Measurements from ENCODE around the gene SIDT2. TPM values are rescaled to one million over a fixed set of nuclear protein-coding genes. Genes with fewer than 3 reads are reported as not detected.
A peak's percentile ranks its signal among the peaks of the same experiment; 100 is the strongest.

SIDT2 gene
- total RNA-seq, 4 donors from 2014 or later = 31.8 to 54.5 (median 42.3) TPM

GRCh38 chr11:117143390-117143789 lies 35.2 kb upstream of the SIDT2 start:
- Histone ChIP-seq H3K27ac (peak overlapping the region; percentile 79 to 88 (median 86)), H3K36me3 (no peaks in the 10 kb centered on the region), H3K27me3 (no peaks in the 10 kb centered on the region), H3K4me1 (peaks cover 15 to 24% of the 10 kb centered on the region in 2 donors), H3K4me3 (replicated peaks in 1 of 3) (peak overlapping the region; percentile 69 to 91 (median 90)), H3K9me3 (no peaks in the 10 kb centered on the region)
- intact Hi-C loops (cut with DNase I) = loop anchor here (10.0 kb wide), 1 partner anchor 81 kb away; no protein-coding TSS in a partner anchor
- WGBS, 2 donors = 7 to 8% methylated on average over 5 of the region's 5 CpGs
- peak; percentile 75 to 79 for DNase-seq
- TF ChIP-seq POLR2A (IDR thresholded peaks at IDR 0.05) = no peak
- no peak for TF ChIP-seq CTCF (IDR thresholded peaks at IDR 0.05)

GRCh38 chr11:117143871-117144476 lies 34.6 kb upstream of the SIDT2 start, which contains the start of gene PAFAH1B2:
Gene PAFAH1B2, plus strand, starts transcription at chr11:117144287. Its CDS starts 8,161 bp downstream, at chr11:117152448.
- 0% methylated on average over 11 to 47 of the region's 48 CpGs for WGBS, 2 donors
- peak; percentile 96 to 97 for DNase-seq
- H3K9me3 ChIP-seq = no peaks in the 10 kb centered on the region
- TF ChIP-seq POLR2A (IDR thresholded peaks at IDR 0.05) (peak; percentile 67 to 95), CTCF (IDR thresholded peaks at IDR 0.05) (no peak)
- no peaks in the 10 kb centered on the region for H3K27me3 ChIP-seq
- peaks cover 15 to 24% of the 10 kb centered on the region in 2 donors for H3K4me1 ChIP-seq
- no peaks in the 10 kb centered on the region for H3K36me3 ChIP-seq
- peak within 1 kb of the TSS; percentile 79 to 88 (median 86) for H3K27ac ChIP-seq
- intact Hi-C loops (cut with DNase I) = loop anchor here (10.0 kb wide), 1 partner anchor 81 kb away; no protein-coding TSS in a partner anchor
- H3K4me3 ChIP-seq (replicated peaks in 1 of 3) = peak within 1 kb of the TSS; percentile 69 to 91 (median 90)

GRCh38 chr11:117144477-117145392 lies 33.8 kb upstream of the SIDT2 start:
- intact Hi-C loops (cut with DNase I) = loop anchor here (10.0 kb wide), 1 partner anchor 80 kb away; no protein-coding TSS in a partner anchor
- DNase-seq = peak; percentile 55 to 61

GRCh38 chr11:117145393-117145761 lies 33.2 kb upstream of the SIDT2 start:
- Histone ChIP-seq H3K4me1 (peaks cover 24 to 33% of the 10 kb centered on the region in 2 donors), H3K4me3 (replicated peaks in 1 of 3) (peak overlapping the region in 2 of 3 donors; percentile 6 to 90), H3K9me3 (no peaks in the 10 kb centered on the region), H3K27ac (peak overlapping the region in 2 of 3 donors; percentile 86 to 88), H3K36me3 (no peaks in the 10 kb centered on the region), H3K27me3 (no peaks in the 10 kb centered on the region)
- no peak for TF ChIP-seq POLR2A (IDR thresholded peaks at IDR 0.05)
- WGBS, 2 donors = 11 to 14% methylated on average over 5 of the region's 5 CpGs
- intact Hi-C loops (cut with DNase I) = loop anchor here (10.0 kb wide), 1 partner anchor 79 kb away; no protein-coding TSS in a partner anchor
- no peak for DNase-seq

More at GRCh38 chr11:117144477-117145392, 33.8 kb upstream of the SIDT2 start:
- Histone ChIP-seq H3K9me3 (no peaks in the 10 kb centered on the region), H3K36me3 (no peaks in the 10 kb centered on the region), H3K27ac (peak overlapping the region; percentile 79 to 88 (median 86)), H3K4me1 (peaks cover 18 to 28% of the 10 kb centered on the region in 2 donors), H3K27me3 (no peaks in the 10 kb centered on the region), H3K4me3 (replicated peaks in 1 of 3) (peak overlapping the region; percentile 69 to 91 (median 90))
- TF ChIP-seq POLR2A (IDR thresholded peaks at IDR 0.05) (no peak), CTCF (IDR thresholded peaks at IDR 0.05) (no peak)
- WGBS, 2 donors = 0 to 1% methylated on average over 36 to 45 of the region's 62 CpGs

- peaks cover 24 to 33% of the 10 kb centered on the region in 2 donors for H3K4me1 ChIP-seq
- no peak overlapping the region for H3K4me3 ChIP-seq (replicated peaks in 1 of 3)
- no peaks in the 10 kb centered on the region for H3K36me3 ChIP-seq
- 77 to 80% methylated on average over 10 of the region's 10 CpGs for WGBS, 2 donors
- H3K27ac ChIP-seq = no peak overlapping the region
- intact Hi-C loops (cut with DNase I) = loop anchor here (10.0 kb wide), 1 partner anchor 78 kb away; no protein-coding TSS in a partner anchor
- TF ChIP-seq CTCF (IDR thresholded peaks at IDR 0.05) (no peak), POLR2A (IDR thresholded peaks at IDR 0.05) (no peak)
- DNase-seq = no peak
- no peaks in the 10 kb centered on the region for H3K27me3 ChIP-seq
- no peaks in the 10 kb centered on the region for H3K9me3 ChIP-seq
Observed at GRCh38 chr11:117146521-117146920, 32.0 kb upstream of the SIDT2 start.
